Neutrophil (primary cell): ENCODE measurements around the gene GNAT1.

Experiments
- H3K27ac ChIP-seq: fragments of 200-600 bp; sonication (generic); 2 replicates; pipeline ENCODE4 v1.5.1; 2016; ENCODE audit warnings: mild to moderate bottlenecking, moderate library complexity
- H3K27me3 ChIP-seq: fragments of 200-600 bp; sonication (generic); 2 replicates; pipeline ENCODE4 v1.6.0; 2016; ENCODE audit warnings: mild to moderate bottlenecking
- H3K36me3 ChIP-seq: fragments of 200-600 bp; sonication (generic); 2 replicates; pipeline ENCODE4 v1.5.1; 2017
- H3K4me1 ChIP-seq, 2 experiments: fragments of 200-600 bp in 1 of 2; sonication (generic) in 1 of 2; 1 replicate in 1 of 2; 2 replicates in 1 of 2; pipeline versions ENCODE4 v1.5.1 to v1.6.1; 2013 to 2016; ENCODE audit warnings: low read depth in 1 of 2, low read length in 1 of 2, mild to moderate bottlenecking in 1 of 2, moderate library complexity in 1 of 2; ENCODE audit not compliant: control insufficient read depth in 1 of 2, insufficient read depth in 1 of 2
- H3K4me3 ChIP-seq, 2 experiments: fragments of 200-600 bp in 1 of 2; sonication (generic) in 1 of 2; 1 replicate in 1 of 2; 2 replicates in 1 of 2; pipeline ENCODE4 v1.5.1; 2013 to 2016; ENCODE audit warnings: low read depth in 1 of 2, low read length in 1 of 2, mild to moderate bottlenecking in 1 of 2, moderate library complexity in 1 of 2
- H3K9me3 ChIP-seq: fragments of 200-600 bp; sonication (generic); 2 replicates; pipeline ENCODE4 v1.5.1; 2016
- TF ChIP-seq, protein P1 (sequence below): fragments of 200-600 bp; sonication (generic); IDR thresholded peaks from 2 replicates; pipeline ENCODE4 v1.5.1; 2016; ENCODE audit warnings: antibody characterized with exemption

Gene GNAT1

DNA sequence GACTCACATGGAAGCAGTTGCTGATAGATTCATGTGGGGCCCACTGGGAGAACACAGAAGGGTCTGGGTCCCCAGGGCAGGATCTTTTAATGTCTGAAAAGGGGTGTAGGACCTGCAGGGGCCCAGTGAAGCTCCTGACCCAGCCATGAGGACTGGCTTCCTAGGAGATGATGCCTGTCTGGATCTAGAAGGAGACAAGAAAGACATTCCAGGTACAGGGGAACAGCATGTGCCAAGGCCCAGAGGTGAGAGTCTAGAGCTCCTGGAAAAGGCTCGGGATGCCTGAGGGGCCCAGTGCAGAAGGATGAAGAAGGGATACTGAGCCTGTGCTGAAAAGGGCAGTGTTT is 41.0 kb upstream of the GNAT1 start:
- H3K36me3 ChIP-seq: no peaks in the 10 kb centered on the region
- peaks cover 6 to 9% of the 10 kb centered on the region in 2 experiments for H3K4me1 ChIP-seq
- TF ChIP-seq, protein P1, sequence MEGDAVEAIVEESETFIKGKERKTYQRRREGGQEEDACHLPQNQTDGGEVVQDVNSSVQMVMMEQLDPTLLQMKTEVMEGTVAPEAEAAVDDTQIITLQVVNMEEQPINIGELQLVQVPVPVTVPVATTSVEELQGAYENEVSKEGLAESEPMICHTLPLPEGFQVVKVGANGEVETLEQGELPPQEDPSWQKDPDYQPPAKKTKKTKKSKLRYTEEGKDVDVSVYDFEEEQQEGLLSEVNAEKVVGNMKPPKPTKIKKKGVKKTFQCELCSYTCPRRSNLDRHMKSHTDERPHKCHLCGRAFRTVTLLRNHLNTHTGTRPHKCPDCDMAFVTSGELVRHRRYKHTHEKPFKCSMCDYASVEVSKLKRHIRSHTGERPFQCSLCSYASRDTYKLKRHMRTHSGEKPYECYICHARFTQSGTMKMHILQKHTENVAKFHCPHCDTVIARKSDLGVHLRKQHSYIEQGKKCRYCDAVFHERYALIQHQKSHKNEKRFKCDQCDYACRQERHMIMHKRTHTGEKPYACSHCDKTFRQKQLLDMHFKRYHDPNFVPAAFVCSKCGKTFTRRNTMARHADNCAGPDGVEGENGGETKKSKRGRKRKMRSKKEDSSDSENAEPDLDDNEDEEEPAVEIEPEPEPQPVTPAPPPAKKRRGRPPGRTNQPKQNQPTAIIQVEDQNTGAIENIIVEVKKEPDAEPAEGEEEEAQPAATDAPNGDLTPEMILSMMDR: no peak
- no peak overlapping the region for H3K4me3 ChIP-seq
- H3K27me3 ChIP-seq: peaks cover 39% of the 10 kb centered on the region
- H3K9me3 ChIP-seq: no peaks in the 10 kb centered on the region
- H3K27ac ChIP-seq: no peak overlapping the region

DNA sequence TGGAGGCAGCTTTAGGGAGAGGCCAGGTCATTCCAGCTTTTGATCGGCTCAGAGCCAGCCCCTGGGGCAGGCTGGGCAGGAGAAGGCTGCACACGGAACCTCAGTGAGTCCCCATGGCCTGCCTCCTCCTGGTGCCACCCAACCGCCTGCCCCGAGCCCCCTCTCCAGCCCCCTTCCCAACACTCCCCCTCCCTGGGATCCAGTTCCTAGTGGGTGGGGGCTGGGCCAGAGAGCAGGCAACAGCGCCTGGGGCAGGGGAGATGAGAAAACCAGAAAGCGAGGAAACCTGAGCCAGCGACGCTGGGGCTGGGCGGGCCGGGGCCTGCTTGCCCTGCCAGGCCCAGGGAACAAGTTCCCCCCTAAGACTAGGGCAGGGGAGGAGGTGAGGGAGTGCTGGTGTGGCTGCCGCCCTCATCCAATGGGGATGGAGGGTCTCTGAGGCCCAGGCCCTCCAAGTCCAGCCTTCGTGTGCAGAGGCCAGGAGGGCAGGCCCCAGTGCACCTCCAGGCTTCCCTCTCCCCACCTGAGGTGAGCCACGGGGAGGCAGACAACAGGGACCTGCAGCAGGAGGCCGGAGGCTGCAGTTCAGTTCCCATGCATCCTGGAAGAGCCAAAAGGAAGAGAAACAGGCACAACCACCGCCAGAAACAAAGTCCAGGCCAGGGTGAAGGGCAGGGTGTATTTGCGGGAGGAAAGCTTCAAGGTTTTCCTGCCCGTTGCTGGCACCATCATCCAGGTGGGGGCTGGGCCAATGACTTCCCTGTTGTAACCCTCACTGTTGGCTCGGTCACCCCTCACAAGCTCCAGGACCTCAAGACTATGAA is 40.3 kb upstream of the GNAT1 start:
- H3K4me1 ChIP-seq: peaks cover 12 to 14% of the 10 kb centered on the region in 2 experiments

DNA sequence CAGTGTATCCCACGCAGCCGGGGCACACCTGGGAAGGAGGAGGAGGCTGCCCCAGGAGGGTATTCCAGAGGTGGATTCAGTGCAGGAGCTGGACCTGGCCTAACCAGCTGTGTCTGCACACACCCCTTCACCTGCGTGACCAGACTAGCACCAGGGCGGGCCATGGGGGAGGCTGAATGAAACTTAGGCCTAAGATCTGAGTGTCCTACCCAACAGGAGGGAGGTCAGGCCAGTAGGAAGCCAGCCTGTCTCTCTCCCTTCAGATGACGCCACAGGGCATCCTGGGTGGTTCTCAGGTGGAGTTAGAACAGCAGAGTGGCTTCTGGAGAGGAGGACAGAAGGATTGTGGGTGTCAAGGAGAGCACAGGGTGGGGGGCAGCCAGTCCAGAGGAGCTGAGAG is 39.7 kb upstream of the GNAT1 start:
- Histone ChIP-seq H3K27me3 (peaks cover 53% of the 10 kb centered on the region), H3K9me3 (no peaks in the 10 kb centered on the region), H3K36me3 (no peaks in the 10 kb centered on the region), H3K4me3 (no peak overlapping the region), H3K27ac (no peak overlapping the region), H3K4me1 (peaks cover 12 to 14% of the 10 kb centered on the region in 2 experiments)
- TF ChIP-seq, protein P1: no peak

More for the DNA sequence above, 40.3 kb upstream of the GNAT1 start:
- Histone ChIP-seq H3K27me3 (peaks cover 46% of the 10 kb centered on the region), H3K4me3 (no peak overlapping the region), H3K9me3 (no peaks in the 10 kb centered on the region), H3K36me3 (no peaks in the 10 kb centered on the region), H3K27ac (no peak overlapping the region)
- TF ChIP-seq, protein P1: no peak

DNA sequence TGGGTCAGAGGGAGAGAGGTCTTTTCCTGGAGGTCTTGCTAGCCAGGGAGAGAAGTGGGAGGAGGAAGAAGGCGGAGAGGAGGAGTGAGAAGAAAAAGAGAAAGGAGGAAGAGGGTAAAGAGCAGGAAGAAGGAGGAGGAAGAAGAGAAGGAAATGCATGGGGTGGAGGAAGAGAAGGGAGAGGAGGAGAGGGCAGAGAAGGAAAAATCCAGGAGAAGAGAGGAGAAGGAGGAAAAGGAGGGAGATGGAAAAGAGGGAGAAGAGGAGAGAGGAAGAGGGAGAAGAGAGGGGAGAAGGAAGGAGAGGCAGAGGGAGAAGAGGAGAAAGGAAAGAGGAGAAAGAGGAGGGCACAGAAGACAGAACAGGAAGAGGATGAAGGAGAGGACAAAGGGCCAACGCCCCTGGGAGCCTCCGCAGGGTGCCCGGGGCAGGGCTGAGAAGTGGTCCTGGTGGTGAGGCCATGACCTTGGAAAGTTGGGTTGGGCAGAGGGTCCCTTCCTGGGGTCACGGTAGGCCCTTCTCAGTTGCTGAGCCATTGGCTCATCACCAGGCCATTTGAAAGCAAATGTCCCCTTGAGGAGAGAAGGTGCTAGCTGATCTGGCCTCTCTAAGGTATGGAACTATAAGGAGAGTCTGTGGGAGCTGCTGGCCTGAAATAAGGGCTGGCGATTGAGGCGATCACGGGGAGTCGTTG is 37.5 kb upstream of the GNAT1 start:
- H3K27me3 ChIP-seq: peaks cover 75% of the 10 kb centered on the region
- H3K9me3 ChIP-seq: no peaks in the 10 kb centered on the region
- TF ChIP-seq, protein P1: no peak

DNA sequence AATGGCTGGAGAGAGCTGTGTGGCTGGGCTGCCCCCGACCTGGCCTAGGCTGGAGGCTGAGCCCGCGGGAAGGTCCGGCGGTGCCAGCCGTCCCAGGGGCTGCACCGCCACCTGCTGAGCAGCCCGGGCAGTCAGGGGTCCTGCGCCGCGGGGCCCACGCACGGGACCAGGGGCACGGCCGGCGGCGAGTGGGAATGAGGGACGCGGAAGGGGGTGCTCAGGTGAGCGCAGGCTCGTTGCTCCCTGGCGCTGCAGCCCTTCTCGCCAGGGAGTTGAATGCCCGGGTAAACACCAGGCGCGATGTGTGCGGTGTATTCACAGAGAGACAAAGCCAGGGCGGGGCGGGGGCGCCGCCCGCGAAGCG is 37.0 kb upstream of the GNAT1 start:
- H3K27me3 ChIP-seq: peaks cover 80% of the 10 kb centered on the region
- H3K4me1 ChIP-seq: peaks cover 12 to 14% of the 10 kb centered on the region in 2 experiments
- H3K36me3 ChIP-seq: no peaks in the 10 kb centered on the region
- H3K4me3 ChIP-seq: peak overlapping the region; percentile 23 to 53
- no peak overlapping the region for H3K27ac ChIP-seq
- H3K9me3 ChIP-seq: no peaks in the 10 kb centered on the region
- TF ChIP-seq, protein P1: no peak

More for the DNA sequence above, 37.5 kb upstream of the GNAT1 start:
- H3K4me1 ChIP-seq: peaks cover 12 to 14% of the 10 kb centered on the region in 2 experiments
- H3K4me3 ChIP-seq: peak overlapping the region in 1 of 2 experiments; percentile 53
- H3K27ac ChIP-seq: no peak overlapping the region
- H3K36me3 ChIP-seq: no peaks in the 10 kb centered on the region
